ENCODE measurements around the gene TBX3.
"Not testable (repeated sequence)": the region's sequence is repeated elsewhere in the genome, so short reads cannot be mapped to it uniquely, and the experiment has no call there.

The TBX3 gene

DNA sequence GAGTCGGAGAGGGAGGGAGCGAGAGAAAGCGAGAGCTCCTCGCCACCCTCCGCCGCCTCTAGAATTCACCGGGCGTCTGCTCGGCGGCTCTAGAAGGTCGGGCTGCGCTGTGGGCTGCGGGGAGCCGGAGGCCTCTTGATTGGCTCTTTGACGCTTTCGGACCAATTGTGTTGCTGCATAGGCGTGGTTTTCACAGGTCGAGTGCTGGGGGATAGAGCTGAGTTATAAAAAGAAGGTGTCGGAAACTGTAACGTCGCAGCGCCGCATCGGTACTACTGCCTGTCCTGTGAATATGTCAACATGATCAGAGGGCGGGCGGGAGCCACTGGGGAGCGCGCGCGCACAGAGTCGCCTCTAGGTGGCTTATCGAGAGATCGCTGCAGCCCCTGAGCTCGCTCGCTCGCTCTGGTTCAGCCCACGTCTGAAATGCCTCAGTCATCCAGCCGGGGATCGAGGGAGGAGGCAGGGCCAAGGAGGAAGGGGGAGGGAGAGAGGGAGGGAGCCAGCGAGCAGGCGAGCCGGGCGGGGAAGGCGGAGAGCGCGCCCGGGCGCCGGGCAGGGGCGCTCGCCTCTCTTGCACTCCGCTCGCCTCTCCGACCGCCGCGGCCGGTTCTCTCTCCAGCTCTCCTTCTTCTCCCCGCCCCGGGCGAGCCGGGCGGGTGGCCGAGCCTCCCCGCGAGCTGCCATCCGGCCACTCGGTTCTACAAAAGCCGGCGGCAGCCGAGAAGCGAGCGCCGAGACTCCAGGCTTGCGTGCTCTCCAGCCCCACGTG lies at the start of gene TBX3:
Gene TBX3 (minus strand): TSS at position 78 of the 772 bp plus-strand sequence. CDS start 975 bp downstream, outside the sequence.
- DNase-seq (ENCODE audit: low read depth in 2 of 2), result peak in 1 of 2 donors; percentile 1

DNA sequence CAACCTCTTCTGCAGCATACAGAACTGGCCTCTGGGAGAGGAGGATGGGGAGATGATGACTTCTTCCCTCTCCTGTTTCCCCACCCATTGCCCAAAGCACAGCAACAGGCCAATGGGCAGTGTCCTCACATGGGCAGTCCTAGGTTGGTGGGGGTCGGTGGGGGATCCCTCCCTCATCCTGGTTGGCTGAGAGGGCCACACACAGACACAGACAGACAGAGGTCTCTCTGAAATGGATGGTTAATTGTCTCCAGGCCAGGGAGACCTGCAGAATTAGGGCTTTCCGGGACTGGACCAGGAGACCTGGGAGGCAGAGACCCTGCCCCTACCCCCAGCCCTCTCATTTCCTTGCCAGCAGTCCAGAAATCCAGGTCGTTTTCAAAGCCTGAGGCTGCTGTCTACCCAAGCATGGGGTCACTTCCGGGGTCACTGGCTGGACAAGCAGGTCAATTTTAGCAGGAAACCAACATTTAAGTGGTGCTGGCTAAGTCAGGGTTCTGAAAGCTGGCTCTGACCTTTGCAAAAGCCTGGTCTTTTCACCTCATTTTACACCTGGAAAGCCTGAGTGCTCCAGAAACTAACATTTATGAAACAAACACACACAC lies 48.6 kb upstream of the TBX3 start:
- no peak for DNase-seq (ENCODE audit: low read depth in 2 of 2)

DNA sequence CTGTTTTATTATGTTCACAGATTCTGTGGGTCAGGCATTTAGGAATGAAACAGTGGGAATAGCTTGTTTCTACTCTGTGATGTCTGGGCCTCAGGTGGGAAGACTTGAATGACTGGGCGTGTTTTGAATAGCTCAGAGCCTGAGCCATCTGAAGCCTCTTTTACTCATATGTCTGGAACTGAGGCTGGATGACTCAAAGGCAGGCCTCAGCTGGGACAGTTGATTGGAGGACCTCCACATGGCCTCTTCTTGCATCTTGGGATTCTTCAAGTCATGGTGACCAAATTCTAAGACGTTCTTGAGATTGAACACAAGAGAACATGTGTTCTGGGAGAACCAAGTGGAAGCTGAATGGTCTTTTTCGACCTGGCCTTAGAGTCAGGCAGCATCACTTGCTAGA lies 45.8 kb upstream of the TBX3 start:
- no peak for DNase-seq (ENCODE audit: low read depth in 2 of 2)

DNA sequence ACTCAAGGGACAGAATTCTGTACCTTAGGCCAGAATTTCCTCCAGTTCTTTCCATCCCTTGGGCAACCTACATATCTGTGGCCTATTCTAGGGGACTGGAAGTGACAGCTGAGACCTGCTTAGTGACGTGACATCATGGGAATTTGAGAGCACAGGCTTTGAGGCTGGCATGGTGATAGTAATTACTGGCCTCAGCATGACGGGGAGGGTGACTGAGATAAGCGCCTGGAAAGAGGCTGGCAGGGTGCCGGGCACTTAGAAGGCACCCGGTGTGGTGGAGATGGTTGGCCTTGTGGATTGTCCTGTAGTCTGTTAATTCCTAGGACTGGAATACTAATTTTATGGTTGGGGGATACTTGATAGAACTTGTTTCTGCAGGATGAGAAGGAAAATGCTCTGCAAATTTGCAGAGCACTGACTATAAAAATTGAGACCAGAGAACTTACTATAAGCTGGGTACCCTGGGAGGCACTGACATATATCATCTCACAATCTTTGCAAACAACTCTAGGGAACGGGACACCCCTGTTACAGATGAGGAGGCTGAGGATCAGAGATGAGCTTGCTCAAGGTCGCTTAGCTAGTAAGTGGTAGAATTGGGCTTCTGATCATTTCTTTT lies 42.2 kb upstream of the TBX3 start:
- DNase-seq (ENCODE audit: low read depth in 2 of 2), result no peak

DNA sequence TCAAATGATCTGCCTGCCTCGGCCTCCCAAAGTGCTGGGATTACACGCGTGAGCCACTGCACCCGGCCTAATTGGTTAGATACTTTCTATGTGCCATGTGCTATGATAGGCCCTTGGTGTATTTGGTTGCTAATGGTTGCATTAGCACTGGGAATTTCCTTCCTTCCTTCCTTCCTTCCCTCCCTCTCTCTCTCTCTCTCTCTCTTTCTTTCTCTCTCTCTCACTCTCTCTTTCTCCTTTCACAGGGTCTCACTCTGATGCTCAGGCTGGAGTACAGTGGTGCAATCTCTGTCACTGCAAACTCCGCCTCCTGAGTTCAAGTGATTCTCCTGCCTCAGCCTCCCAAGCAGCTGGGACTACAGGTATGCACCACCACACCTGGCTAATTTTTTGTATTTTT lies 38.2 kb upstream of the TBX3 start:
- DNase-seq (ENCODE audit: low read depth in 2 of 2), result not testable (repeated sequence)

DNA sequence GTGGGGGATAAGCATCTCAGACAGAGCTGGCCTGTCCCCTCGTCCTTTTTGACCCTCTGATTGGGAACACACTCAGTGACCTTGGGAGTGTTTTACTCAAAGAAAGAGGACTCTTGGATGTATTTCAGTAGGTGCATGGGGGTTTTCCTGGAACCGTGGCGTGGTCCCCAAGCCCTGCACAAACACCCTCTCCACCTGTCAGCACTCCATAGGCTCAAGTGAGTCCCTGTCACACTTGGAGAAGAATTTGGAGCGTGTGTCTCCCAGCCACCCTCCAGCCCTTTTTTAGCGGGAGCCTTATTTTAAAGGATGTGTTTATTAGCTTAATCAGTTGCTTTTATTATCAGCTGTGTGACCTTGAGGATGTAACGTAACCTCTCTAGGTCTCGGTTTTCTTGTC lies 37.3 kb upstream of the TBX3 start:
- no peak for DNase-seq (ENCODE audit: low read depth in 2 of 2)

DNA sequence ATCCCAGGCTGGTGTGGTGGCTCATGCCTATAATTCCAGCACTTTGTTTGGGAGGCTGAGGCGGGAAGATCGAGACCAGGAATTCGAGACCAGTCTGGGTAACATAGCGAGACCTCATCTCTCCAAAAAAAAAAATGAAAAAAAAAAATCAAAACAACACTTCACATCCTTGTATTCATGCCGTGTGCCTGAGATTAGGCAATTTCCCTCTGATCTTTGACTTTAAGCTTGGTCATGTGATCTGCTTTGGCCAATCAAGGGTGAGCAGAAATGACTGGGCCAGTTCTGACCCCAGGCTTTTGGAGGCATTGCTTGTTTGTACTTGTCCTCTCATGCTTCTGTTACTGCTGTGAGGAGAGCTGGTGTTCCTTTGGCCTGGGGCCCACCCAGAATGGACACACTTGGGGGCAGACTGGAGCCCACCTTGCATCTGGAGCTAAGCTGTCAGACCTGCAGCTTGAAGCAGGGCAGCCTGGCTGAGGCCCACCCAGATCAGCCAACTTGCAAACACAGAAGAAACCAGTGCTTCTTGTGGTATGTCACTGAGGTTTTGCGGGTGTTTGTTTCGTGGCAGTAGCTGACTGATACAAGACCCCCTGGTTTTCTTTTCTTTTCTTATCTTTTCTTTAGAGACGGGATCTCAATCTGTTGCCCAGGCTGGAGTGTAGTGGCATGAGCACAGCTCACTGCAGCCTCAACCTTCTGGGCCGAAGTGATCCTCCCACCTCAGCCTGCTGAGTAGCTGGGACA lies 29.7 kb upstream of the TBX3 start:
- DNase-seq (ENCODE audit: low read depth in 2 of 2), result no peak

DNA sequence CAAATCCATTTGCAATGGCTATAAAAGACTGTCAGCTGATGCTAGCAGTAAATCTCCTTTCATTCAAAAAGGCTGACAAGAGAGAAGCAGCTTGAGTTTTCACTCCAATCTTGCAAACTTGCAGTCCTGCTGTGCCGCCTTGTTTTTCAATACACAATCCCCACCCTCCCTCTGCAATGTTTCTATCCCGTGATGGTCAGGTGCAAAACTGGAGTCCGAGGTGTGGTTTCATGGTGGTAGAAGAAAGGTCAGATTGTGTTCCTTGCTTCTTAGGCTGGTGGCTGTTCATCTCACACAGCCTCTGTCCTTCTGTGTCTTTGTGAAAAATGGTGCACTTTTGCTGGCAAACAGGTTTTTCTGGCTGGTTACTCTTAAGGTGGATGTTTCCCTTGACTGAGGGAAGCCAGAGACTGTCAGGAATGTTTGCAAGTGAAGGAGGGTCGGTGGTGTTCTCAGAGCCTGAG lies 27.7 kb upstream of the TBX3 start:
- no peak for DNase-seq (ENCODE audit: low read depth in 2 of 2)

DNA sequence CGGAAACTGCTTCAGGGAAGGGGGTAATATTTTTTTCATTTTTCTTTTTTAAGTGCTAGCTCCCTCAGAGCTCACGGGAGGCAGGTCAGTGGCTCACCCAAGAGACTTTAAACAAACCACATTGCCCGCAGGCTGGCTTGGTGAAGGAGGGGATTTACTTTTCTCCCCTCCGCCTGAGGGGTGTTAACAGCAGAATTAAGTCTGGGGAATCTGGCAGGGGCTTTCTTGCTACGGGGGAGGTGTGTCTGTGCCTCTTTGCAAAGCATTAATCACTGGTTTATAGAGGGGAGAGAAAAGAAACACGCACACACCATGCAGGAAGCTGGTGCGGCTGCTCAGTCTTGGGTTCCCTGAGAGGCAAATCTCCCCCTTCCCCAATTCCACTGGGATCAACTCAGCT lies 26.2 kb upstream of the TBX3 start:
- DNase-seq (ENCODE audit: low read depth in 2 of 2), result no peak

DNA sequence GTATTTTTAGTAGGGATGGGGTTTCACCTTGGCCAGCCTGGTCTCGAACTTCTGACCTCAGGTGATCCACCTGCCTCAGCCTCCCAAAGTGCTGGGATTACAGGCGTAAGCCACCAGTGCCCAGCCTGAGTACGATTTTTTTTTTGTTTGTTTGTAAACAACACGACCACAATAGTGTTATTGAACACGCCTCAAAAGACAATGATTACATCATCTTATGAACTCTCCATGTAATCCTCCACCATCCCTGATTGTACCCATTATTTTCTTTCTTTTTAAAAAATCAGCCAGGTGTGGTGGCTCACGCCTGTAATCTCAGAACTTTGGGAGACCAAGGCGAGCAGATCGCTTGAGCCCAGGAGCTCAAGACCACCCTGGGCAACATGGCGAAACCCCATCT lies 25.1 kb upstream of the TBX3 start:
- DNase-seq (ENCODE audit: low read depth in 2 of 2), result no peak

DNA sequence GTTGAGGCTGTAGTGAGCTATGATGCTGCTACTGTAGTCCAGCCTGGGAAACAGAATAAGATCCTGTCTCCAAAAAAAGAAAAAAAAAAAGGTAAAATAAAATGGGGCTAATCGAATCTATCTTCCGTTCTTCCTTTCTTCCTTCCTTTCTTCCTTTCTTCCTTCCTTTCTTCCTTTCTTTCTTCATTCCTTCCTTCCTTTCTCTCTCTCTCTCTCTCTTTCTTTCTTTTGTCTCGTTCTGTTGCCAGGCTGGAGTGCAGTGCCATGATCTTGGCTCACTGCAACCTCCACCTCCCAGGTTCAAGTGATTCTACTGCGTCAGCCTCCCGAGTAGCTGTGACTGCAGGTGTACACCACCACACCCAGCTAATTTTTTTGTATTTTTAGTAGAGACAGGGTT lies 24.6 kb upstream of the TBX3 start:
- not testable (repeated sequence) for DNase-seq (ENCODE audit: low read depth in 2 of 2)

DNA sequence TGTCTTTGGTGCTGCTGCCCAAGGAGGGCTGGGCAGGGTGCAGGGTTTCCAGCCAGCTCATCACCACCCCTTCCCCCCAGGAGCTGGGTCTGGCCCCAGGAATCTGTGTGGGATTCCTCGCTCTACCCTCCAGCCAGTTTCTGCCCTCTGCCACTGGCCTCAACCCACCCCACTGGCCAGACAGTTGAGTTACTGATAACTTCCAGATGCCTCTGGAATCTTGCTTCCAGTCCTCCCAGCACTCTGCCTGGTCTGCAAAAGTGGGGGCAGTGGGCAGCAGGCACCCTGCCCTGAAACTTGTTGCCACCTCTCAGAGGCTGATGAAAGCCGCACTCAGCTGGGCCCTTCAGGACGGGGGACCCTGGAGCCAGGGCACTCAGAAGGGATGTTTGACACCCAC lies 20.1 kb upstream of the TBX3 start:
- no peak for DNase-seq (ENCODE audit: low read depth in 2 of 2)

DNA sequence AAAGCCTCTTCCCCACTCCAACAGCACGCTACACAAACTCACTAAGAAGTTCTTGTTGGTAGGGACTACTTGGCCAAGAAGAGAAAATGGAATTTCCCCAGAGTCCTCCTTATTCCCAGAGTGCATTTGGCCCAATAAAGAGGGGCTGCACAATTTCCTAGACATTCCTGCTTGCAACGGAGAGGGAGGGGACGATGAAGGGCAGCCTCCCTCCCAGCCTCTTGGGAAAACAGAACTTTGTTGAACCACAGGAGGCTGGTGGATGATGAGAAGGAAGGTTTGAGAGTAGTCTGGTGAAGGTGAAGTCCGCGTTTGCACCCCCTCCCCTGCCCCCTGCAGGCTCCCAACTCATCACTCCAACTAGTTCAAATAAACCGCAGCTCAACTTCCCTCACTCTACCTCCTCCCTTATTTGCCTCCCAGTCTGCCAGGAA lies 19.1 kb upstream of the TBX3 start:
- no peak for DNase-seq (ENCODE audit: low read depth in 2 of 2)

DNA sequence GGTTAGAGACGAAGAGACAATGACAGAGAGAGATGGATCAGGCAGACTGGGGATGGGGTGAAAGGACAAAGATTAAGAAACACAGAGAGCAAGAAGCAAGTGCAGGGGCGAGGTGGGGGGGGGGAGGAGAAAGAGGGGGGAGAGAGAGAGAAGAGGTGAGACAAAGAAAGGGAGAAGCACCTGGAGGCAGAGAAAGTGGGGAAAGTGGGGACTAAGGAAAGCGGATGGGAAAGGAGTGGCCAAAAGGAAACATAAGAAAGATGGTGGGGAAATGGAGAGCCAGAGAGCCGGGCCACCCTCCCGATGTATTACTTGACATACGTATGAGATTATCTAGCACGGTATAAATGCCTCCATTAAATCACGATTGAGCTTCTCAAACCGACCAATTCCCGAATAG lies 18.5 kb upstream of the TBX3 start:
- no peak for DNase-seq (ENCODE audit: low read depth in 2 of 2)

DNA sequence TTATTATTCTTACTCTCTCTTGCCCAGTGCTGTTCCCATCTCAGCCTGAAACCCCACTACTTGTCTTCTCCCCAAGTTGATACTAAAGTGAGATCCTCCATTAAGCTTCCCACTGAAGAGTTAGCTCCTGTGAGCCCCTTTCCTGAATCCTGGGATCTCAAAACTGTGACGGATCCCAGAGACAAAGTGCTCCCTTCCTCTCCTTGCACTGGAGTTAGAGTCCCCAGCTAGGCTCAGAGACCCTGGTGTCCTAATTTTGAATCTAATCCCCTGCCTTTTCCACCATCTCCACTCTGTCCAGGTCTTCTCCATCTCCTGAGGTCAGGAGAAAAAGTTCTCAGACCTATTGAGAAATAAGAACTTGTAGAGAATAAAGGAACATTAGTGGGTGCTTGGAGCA lies 17.6 kb upstream of the TBX3 start:
- DNase-seq (ENCODE audit: low read depth in 2 of 2), result no peak

DNA sequence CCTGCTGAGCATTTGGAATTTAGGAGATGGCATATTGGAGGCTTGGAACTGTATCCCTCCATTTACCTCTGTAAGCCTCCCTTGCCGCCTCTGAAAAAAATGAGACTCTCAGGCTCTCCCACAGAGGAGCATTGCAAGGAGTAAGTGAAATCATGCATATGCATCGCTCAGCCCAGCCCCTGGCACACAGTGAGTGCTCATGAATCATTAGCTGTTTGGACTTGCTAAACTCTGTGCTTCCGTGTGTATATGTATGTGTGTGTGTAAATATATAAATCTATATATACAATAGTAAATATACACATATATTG lies 17.1 kb upstream of the TBX3 start:
- DNase-seq (ENCODE audit: low read depth in 2 of 2), result no peak

DNA sequence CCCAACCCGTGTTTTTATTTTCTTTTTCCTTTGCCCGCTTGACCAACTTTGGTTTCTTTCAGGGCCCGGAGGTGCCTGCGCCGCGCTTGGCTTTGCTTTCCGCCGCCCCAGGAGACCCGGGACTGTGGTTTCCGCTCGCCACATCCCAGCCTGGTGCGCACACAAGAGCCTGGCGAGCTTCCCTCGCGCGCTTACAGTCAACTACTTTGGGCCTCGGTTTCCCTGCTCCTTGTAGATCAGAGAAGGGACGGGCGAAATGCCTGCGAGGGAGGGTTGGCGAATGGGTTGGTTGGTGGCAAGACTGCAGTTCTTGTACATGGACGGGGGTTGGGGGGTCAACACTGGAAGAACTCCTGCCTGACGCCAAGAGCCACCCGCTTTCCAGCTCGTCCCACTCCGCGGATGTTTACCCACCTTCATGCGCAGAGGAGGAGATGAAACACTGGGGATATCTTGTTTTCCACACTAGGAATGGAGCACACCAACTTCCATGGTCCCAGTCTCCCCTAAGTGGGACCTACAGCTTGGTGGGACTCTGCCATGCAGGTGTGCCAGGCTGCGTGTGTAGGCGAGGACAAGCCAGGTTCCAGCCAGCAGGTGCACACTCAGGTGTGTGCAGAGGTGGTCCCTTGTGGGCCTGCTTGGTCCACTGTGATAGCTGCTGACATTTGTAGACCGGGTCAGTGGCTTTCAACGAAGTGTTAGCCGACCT lies 16.6 kb upstream of the TBX3 start:
- DNase-seq (ENCODE audit: low read depth in 2 of 2), result no peak

DNA sequence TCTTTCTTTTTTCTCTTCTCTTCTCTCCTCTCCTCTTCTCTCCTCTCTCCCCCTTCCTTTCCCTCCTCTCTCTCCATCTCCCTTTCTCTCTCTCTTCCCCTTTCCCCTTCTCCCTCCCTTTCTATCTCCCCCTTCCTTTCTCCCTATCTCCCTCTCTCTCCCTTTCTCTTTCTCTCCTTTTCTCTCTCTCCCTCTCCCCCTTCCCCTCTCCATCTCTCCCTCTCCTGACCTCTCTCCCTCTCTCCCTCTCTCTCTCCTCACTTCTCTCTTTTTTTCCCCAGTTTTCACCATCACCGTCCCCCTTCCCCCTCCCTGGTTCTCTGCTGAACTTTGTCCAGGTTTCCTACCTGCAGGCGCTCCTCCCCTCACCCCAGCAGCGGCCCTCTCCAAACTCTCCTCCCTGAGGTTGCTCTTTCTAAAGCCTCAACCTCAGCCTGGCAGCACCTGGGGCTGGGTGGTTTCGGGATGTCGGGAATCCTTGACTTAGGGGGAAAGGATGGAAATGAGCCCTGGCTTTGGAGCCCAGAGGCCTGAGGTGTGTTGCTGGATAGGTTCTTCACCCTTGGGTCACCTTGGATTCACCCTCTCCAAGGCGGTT lies 14.7 kb upstream of the TBX3 start:
- no peak for DNase-seq (ENCODE audit: low read depth in 2 of 2)

DNA sequence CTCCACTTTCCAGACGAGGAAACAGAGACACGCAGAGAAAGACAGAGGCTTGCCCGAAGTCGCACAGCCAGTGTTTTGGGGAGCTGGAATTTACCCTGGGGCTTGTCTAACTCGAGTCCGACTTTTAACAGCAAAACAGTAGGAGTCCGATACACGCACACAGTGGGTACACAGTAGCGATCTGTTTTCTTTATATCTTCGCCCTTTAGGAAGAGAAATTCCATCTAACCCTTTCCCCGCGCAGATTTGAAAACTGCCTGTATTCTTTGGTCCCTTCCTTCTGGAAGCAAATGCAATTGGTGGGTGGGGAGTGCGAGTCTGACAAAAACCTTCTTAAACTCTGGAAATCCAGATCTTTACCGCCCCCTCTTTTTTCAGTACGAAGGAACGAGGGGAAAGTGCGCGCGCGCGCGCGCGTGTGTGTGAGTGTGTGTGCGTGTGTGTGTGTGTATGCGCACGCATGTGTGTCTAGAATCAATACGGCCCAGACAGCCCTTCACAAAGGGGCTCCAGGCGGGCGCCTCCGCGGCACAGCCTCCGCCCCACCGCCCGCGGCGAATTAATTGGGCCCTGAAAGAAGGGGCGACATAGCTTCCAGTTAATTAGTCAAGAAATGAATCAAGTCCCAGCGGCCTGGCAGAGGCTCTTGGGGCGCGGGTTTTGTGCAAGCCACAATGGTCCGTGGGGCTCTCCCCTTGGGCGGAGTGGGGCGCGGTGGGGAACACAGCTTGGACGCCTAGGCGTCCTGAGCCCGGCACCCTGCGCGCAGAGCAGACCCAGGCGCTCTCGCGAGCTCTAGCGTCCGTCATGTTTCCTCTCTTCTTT lies 14.0 kb upstream of the TBX3 start:
- no peak for DNase-seq (ENCODE audit: low read depth in 2 of 2)

DNA sequence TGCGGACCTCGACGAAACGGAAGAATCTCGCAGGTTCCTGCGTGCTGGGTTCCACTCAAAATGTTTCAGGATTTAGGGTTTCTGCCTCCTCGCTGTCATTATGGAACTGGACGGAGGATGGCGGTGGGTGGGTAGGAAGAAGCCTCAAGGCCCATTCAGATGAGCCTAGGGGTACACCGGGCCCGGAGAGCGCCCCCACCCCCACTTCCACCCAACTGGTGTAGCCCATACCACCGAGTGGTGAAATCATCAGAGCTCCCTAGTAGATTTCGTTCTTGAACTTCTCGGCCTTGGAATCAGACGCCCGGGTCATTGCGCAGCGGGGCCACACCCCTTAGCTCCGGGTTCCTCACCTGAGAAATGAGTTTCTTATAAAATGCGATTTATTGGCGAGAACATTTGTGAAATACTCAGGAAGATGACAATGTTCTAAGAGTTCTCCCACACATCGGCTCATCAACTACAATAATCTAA lies 13.3 kb upstream of the TBX3 start:
- DNase-seq (ENCODE audit: low read depth in 2 of 2), result no peak
